ENCODE data around the gene GALR3.
A peak's percentile ranks its signal among the peaks of the same experiment; 100 is the strongest.

GALR3 gene

DNA sequence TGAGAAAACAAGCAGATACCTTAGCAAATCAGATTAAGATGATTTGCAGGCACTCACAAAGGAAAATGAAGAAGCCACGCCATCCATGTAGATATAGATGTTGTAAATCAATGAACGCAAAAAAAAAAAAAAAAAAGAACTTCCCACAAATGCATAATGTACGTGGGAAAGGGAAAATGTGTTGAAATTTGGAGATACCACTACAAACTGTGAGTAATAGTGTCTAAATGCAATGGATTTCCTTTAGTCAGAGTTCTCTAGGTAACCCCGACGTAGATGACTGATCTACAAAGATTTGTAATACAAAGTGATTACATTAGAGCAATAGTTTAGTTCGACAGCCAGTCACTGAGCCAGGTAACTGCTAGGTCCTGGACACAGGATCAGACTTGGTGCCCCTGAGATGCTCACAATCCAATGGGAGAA is 21.7 kb downstream of the GALR3 start:
- no peak for DNase-seq (ENCODE audit: extremely low spot score)
- TF ChIP-seq CTBP1 (IDR thresholded peaks at IDR 0.05; ENCODE audit: borderline replicate concordance) (no peak), FOXK2 (IDR thresholded peaks at IDR 0.05) (no peak), FOXA1 (IDR thresholded peaks at IDR 0.05) (no peak), FOXM1 (IDR thresholded peaks at IDR 0.05; ENCODE audit: borderline replicate concordance) (no peak), L3MBTL2 (conservative IDR thresholded peaks at IDR 0.05) (no peak), PKNOX1 (IDR thresholded peaks at IDR 0.05) (no peak), ARNT (IDR thresholded peaks at IDR 0.05) (no peak), ZNF384 (IDR thresholded peaks at IDR 0.05) (no peak), NFRKB (IDR thresholded peaks at IDR 0.05) (no peak), SUZ12 (IDR thresholded peaks at IDR 0.05) (no peak), BHLHE40 (IDR thresholded peaks at IDR 0.05; ENCODE audit: borderline replicate concordance) (no peak), ELF4 (IDR thresholded peaks at IDR 0.05) (no peak), HDGF (IDR thresholded peaks at IDR 0.05; ENCODE audit: borderline replicate concordance) (no peak), LEF1 (IDR thresholded peaks at IDR 0.05; ENCODE audit: borderline replicate concordance) (no peak), TARDBP (IDR thresholded peaks at IDR 0.05) (no peak), SP1 (IDR thresholded peaks at IDR 0.05) (no peak)
- CTCF ChIA-PET: interaction anchor here (1.4 to 2.7 kb wide), 2 partner anchors 18 to 27 kb away, joined by 8 to 9 read pairs; no protein-coding TSS in a partner anchor
- POLR2A ChIA-PET: interaction anchor here (0.7 to 2.0 kb wide), 5 partner anchors 12 to 466 kb away, joined by 3 to 20 read pairs (median 5); partner anchors contain the start of genes GCAT and MICALL1

- no peak for DNase-seq (ENCODE audit: extremely low spot score)
- ChIA-PET CTCF (interaction anchor here (0.6 kb wide), 1 partner anchor 12 kb away, joined by 3 read pairs; no protein-coding TSS in a partner anchor), POLR2A (no interaction called here)
- TF ChIP-seq SP1 (IDR thresholded peaks at IDR 0.05) (no peak), PKNOX1 (IDR thresholded peaks at IDR 0.05) (no peak), BHLHE40 (IDR thresholded peaks at IDR 0.05; ENCODE audit: borderline replicate concordance) (no peak), HDGF (IDR thresholded peaks at IDR 0.05; ENCODE audit: borderline replicate concordance) (no peak), ARNT (IDR thresholded peaks at IDR 0.05) (no peak), NFRKB (IDR thresholded peaks at IDR 0.05) (no peak), ELF4 (IDR thresholded peaks at IDR 0.05) (no peak), FOXM1 (IDR thresholded peaks at IDR 0.05; ENCODE audit: borderline replicate concordance) (no peak), L3MBTL2 (conservative IDR thresholded peaks at IDR 0.05) (no peak), FOXA1 (IDR thresholded peaks at IDR 0.05) (no peak), LEF1 (IDR thresholded peaks at IDR 0.05; ENCODE audit: borderline replicate concordance) (no peak)
Observed at GRCh38 chr22:37846433-37846832, 23.3 kb downstream of the GALR3 start.

DNA sequence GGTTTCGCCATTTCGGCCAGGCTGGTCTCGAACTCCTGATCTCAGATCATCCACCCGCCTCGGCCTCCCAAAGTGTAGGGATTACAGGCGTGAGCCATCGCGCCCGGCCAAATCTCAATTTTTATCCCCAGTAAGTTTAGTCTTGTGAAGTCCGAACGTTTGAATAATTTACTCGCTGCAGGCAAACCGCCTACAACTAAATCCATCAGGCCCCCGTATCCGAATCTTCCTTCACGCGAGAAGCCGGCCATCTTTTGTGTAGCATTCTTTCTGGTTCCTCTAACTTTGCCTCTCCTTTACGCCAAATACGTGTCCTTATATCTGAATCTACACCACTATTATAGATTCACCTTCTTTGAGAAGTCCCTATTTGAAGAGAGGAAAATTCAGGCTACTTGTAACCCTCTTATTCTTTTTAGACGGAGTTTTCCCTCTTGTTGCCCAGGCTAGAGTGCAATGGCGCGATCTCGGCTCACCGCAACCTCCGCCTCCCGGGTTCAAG is 25.5 kb downstream of the GALR3 start:
- ChIA-PET POLR2A (interaction anchor here (0.9 to 2.7 kb wide), 4 partner anchors 12 to 45 kb away, joined by 3 to 8 read pairs (median 4); no protein-coding TSS in a partner anchor), CTCF (no interaction called here)
- TF ChIP-seq TARDBP (IDR thresholded peaks at IDR 0.05) (no peak), LEF1 (IDR thresholded peaks at IDR 0.05; ENCODE audit: borderline replicate concordance) (no peak), ELF4 (IDR thresholded peaks at IDR 0.05) (no peak), FOXM1 (IDR thresholded peaks at IDR 0.05; ENCODE audit: borderline replicate concordance) (no peak), L3MBTL2 (conservative IDR thresholded peaks at IDR 0.05) (no peak), SP1 (IDR thresholded peaks at IDR 0.05) (no peak), NFRKB (IDR thresholded peaks at IDR 0.05) (no peak), CTBP1 (IDR thresholded peaks at IDR 0.05; ENCODE audit: borderline replicate concordance) (no peak), SUZ12 (IDR thresholded peaks at IDR 0.05) (no peak), ARNT (IDR thresholded peaks at IDR 0.05) (no peak), FOXA1 (IDR thresholded peaks at IDR 0.05) (no peak), FOXK2 (IDR thresholded peaks at IDR 0.05) (no peak)
- peak; percentile 47 for DNase-seq (ENCODE audit: extremely low spot score)

DNA sequence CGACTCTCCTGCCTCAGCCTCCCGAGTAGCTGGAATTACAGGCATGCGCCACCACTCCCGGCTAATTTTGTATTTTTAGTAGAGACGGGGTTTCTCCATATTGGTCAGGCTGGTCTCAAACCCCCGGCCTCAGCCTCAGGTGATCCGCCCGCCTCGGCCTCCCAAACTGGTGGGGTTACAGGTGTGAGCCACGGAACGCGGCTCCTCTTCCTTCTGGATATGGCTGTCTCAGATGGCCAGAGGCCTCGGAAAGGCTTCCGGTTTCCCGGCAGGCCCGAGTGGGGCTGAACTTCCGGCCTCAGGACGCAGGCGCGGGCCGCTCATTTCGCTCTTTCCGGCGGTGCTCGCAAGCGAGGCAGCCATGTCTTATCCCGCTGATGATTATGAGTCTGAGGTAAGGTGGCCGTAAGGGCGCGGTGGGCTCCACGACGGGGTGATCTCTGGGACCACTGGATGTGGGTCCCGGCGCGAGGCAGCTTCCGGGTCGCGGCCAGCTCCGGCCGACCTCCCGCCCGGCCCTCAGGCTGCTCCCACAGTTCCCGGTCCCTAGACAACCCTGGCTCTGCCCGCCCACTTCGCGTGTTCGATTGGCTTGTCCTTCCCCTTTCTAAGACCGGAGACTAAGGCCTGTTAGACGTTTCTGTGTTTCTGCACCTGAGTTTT is 26.0 kb downstream of the GALR3 start, which contains the start of gene EIF3L:
Gene EIF3L (plus strand): TSS at position 331 of the 663 bp plus-strand sequence. CDS start 31 bp downstream, at position 362.
- peak; percentile 97 for DNase-seq (ENCODE audit: extremely low spot score)
- no peak for TF ChIP-seq FOXM1 (IDR thresholded peaks at IDR 0.05; ENCODE audit: borderline replicate concordance)
- peak; percentile 89 for TF ChIP-seq ELF4 (IDR thresholded peaks at IDR 0.05)
- TF ChIP-seq L3MBTL2 (conservative IDR thresholded peaks at IDR 0.05): peak; percentile 79
- POLR2A ChIA-PET: interaction anchor here (0.6 to 2.7 kb wide), 3 partner anchors 31 to 46 kb away, joined by 3 to 8 read pairs (median 3); no protein-coding TSS in a partner anchor
- CTCF ChIA-PET: interaction anchor here (1.2 kb wide), 1 partner anchor 14 kb away, joined by 3 read pairs; no protein-coding TSS in a partner anchor

DNA sequence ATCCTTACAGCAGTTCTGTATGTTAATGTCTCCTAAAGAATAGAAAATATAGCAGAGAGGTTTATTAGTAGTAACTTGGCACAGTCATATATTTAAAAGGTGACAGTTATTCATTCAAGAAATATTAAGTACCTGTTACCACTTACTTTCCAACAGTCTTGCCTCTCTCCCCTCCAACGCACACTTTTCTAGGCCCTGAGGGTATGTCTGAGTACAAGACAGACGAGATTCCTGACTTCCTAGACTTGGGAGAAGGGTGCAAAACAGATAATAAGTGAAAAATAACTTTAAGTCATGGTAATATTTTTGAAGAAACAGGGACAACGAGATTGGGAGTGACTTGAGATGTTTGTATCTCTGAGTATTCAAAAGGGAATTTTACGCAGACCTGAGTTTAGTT is 27.6 kb downstream of the GALR3 start:
- ChIA-PET POLR2A (no interaction called here), CTCF (interaction anchor here (1.2 kb wide), 1 partner anchor 13 kb away, joined by 3 read pairs; no protein-coding TSS in a partner anchor)
- no peak for DNase-seq (ENCODE audit: extremely low spot score)
- no peak for TF ChIP-seq ELF4 (IDR thresholded peaks at IDR 0.05)
- TF ChIP-seq ARNT (IDR thresholded peaks at IDR 0.05): no peak
- no peak for TF ChIP-seq FOXK2 (IDR thresholded peaks at IDR 0.05)
- TF ChIP-seq BHLHE40 (IDR thresholded peaks at IDR 0.05; ENCODE audit: borderline replicate concordance): no peak
- no peak for TF ChIP-seq FOXM1 (IDR thresholded peaks at IDR 0.05; ENCODE audit: borderline replicate concordance)
- TF ChIP-seq CTBP1 (IDR thresholded peaks at IDR 0.05; ENCODE audit: borderline replicate concordance): no peak
- TF ChIP-seq ZNF384 (IDR thresholded peaks at IDR 0.05): no peak
- TF ChIP-seq SP1 (IDR thresholded peaks at IDR 0.05): no peak
- TF ChIP-seq L3MBTL2 (conservative IDR thresholded peaks at IDR 0.05): no peak
- TF ChIP-seq HDGF (IDR thresholded peaks at IDR 0.05; ENCODE audit: borderline replicate concordance): no peak
- no peak for TF ChIP-seq LEF1 (IDR thresholded peaks at IDR 0.05; ENCODE audit: borderline replicate concordance)
- no peak for TF ChIP-seq FOXA1 (IDR thresholded peaks at IDR 0.05)

GRCh38 chr22:37852418-37852817 is 29.2 kb downstream of the GALR3 start:
- CTCF ChIA-PET: interaction anchor here (2.3 kb wide), 1 partner anchor 11 kb away, joined by 9 read pairs; no protein-coding TSS in a partner anchor
- no peak for DNase-seq (ENCODE audit: extremely low spot score)
- POLR2A ChIA-PET: interaction anchor here (0.5 to 2.5 kb wide), 3 partner anchors 9 to 96 kb away, joined by 3 to 9 read pairs (median 4); partner anchors contain the start of genes ANKRD54 and GCAT
- TF ChIP-seq FOXM1 (IDR thresholded peaks at IDR 0.05; ENCODE audit: borderline replicate concordance) (no peak), L3MBTL2 (conservative IDR thresholded peaks at IDR 0.05) (no peak), SP1 (IDR thresholded peaks at IDR 0.05) (no peak), CTBP1 (IDR thresholded peaks at IDR 0.05; ENCODE audit: borderline replicate concordance) (no peak), NFRKB (IDR thresholded peaks at IDR 0.05) (no peak), ARNT (IDR thresholded peaks at IDR 0.05) (no peak), ELF4 (IDR thresholded peaks at IDR 0.05) (no peak), BHLHE40 (IDR thresholded peaks at IDR 0.05; ENCODE audit: borderline replicate concordance) (no peak), HDGF (IDR thresholded peaks at IDR 0.05; ENCODE audit: borderline replicate concordance) (no peak), FOXK2 (IDR thresholded peaks at IDR 0.05) (no peak), TARDBP (IDR thresholded peaks at IDR 0.05) (no peak), PKNOX1 (IDR thresholded peaks at IDR 0.05) (no peak)

All from HEK293T (cell line).